Fibroblast of lung (primary cell): Measurements from ENCODE around the gene RHOXF1. TPM values are rescaled to one million over a fixed set of nuclear protein-coding genes. Genes with fewer than 3 reads are reported as not detected.
"Not testable (repeated sequence)": the region's sequence is repeated elsewhere in the genome, so short reads cannot be mapped to it uniquely, and the experiment has no call there.

Experiments used
- DNase-seq, 2 donors: peaks; one replicate each; pipeline versions ENCODE4 v3.0.0 to v3.0.0-alpha.2; 2010; ENCODE audit warnings: low read depth in 2 of 2
- H2AFZ ChIP-seq: 2 replicates; pipeline ENCODE4 v1.5.1; 2012; ENCODE audit warnings: low read length, control low read depth, inconsistent platforms
- H3K27ac ChIP-seq: 2 replicates; pipeline ENCODE4 v1.5.1; 2011; ENCODE audit warnings: low read length, control low read depth; ENCODE audit not compliant: insufficient read depth
- H3K27me3 ChIP-seq: 2 replicates; pipeline ENCODE4 v1.5.1; 2011; ENCODE audit warnings: mild to moderate bottlenecking, low read length; ENCODE audit not compliant: control insufficient read depth, insufficient read depth
- H3K36me3 ChIP-seq: 2 replicates; pipeline ENCODE4 v1.5.1; 2011; ENCODE audit warnings: low read length; ENCODE audit not compliant: control insufficient read depth, insufficient read depth
- H3K4me1 ChIP-seq: 2 replicates; pipeline ENCODE4 v1.5.1; 2011; ENCODE audit warnings: low read length; ENCODE audit not compliant: control insufficient read depth, insufficient read depth; ENCODE audit errors: extremely low read depth
- H3K4me2 ChIP-seq: 2 replicates; pipeline ENCODE4 v1.5.1; 2011; ENCODE audit warnings: low read length, control low read depth; ENCODE audit not compliant: insufficient read depth; ENCODE audit errors: extremely low read depth
- H3K4me3 ChIP-seq, 4 experiments: fragments of 200-600 bp in 1 of 4; sonication (generic) in 1 of 4; replicated peaks in 1 of 4; 2 replicates each; pipeline ENCODE4 v1.5.1; 2011 to 2016; ENCODE audit warnings: low read length in 4 of 4, low read depth in 3 of 4, mild to moderate bottlenecking in 3 of 4, control low read depth in 2 of 4, inconsistent platforms in 1 of 4, mixed read lengths in 1 of 4; ENCODE audit not compliant: insufficient read depth in 1 of 4; ENCODE audit errors: control extremely low read depth in 1 of 4
- H3K79me2 ChIP-seq: 2 replicates; pipeline ENCODE4 v1.5.1; 2012; ENCODE audit warnings: mild to moderate bottlenecking, low read length, inconsistent platforms; ENCODE audit not compliant: control insufficient read depth, insufficient read depth
- H3K9ac ChIP-seq: 2 replicates; pipeline ENCODE4 v1.5.1; 2011; ENCODE audit warnings: mild to moderate bottlenecking, low read length, control low read depth; ENCODE audit not compliant: insufficient read depth
- H3K9me3 ChIP-seq: 2 replicates; pipeline ENCODE4 v1.5.1; 2012; ENCODE audit warnings: low read depth, low read length; ENCODE audit not compliant: control insufficient read depth, insufficient read depth
- H4K20me1 ChIP-seq: 2 replicates; pipeline ENCODE4 v1.5.1; 2011; ENCODE audit warnings: low read length; ENCODE audit not compliant: control insufficient read depth, insufficient read depth; ENCODE audit errors: extremely low read depth
- CTCF ChIP-seq, 2 donors: IDR thresholded peaks in 1 of 2; conservative IDR thresholded peaks in 1 of 2; 1 replicate in 1 of 2; 2 replicates in 1 of 2; pipeline ENCODE4 v1.5.1; 2011 to 2012; ENCODE audit warnings: low read length in 2 of 2, control low read depth in 1 of 2, inconsistent platforms in 1 of 2, low read depth in 1 of 2, mild to moderate bottlenecking in 1 of 2
- EZH2 ChIP-seq: IDR thresholded peaks from 2 replicates; pipeline ENCODE4 v1.5.1; 2012; ENCODE audit warnings: low read length, control low read depth, mild to moderate bottlenecking; ENCODE audit errors: missing control alignments
- polyA minus RNA-seq: library from RNA; depleted of rRNA, polyadenylated mRNA; stranded (reverse); fragments of >200 nt; gene quantifications from 2 replicates; pipeline ENCODE4 v1.2.3, GENCODE V29; 2011; ENCODE audit warnings: low replicate concordance
- polyA plus RNA-seq, 2 donors: library from polyadenylated mRNA; depleted of rRNA in 1 of 2; stranded (reverse) in 1 of 2; unstranded in 1 of 2; fragments of >200 nt; gene quantifications; 2 replicates each; pipeline ENCODE4 v1.2.1, GENCODE V29; 2011 to 2012; ENCODE audit warnings: missing spikeins in 1 of 2
- total RNA-seq: library from RNA; depleted of rRNA; stranded (reverse); fragments of >200 nt; gene quantifications from 2 replicates; pipeline ENCODE4 v1.2.1, GENCODE V29; 2014

RHOXF1 gene
- not detected in 2 replicates for total RNA-seq
- not detected in 2 replicates for polyA plus RNA-seq
- polyA plus RNA-seq (2012) = not detected in 2 replicates
- polyA minus RNA-seq = not detected in 2 replicates

GRCh38 chrX:120115438-120115963, at the start of gene RHOXF1:
Gene RHOXF1 (minus strand): TSS chrX:120115913. CDS start chrX:120115862, 51 bp downstream.
- Histone ChIP-seq H3K4me1 (no peaks in the 10 kb centered on the region), H3K9ac (no peak within 1 kb of the TSS), H3K27me3 (no peaks in the 10 kb centered on the region), H4K20me1 (no peaks in the 10 kb centered on the region), H3K4me2 (no peak within 1 kb of the TSS), H3K79me2 (no peaks in the 10 kb centered on the region), H3K36me3 (no peaks in the 10 kb centered on the region), H3K9me3 (no peaks in the 10 kb centered on the region), H3K27ac (no peak within 1 kb of the TSS), H2AFZ (no peak within 1 kb of the TSS), H3K4me3 (no peak within 1 kb of the TSS)
- TF ChIP-seq CTCF (conservative IDR thresholded peaks at IDR 0.05 in 1 of 2, IDR thresholded peaks at IDR 0.05 in 1 of 2; ENCODE audit: low read depth in 1 of 2, low read length in 2 of 2) = no peak
- no peak for TF ChIP-seq EZH2
- DNase-seq = no peak

GRCh38 chrX:120159086-120159485, 43.4 kb upstream of the RHOXF1 start:
- H3K27me3 ChIP-seq, H3K4me2 ChIP-seq, H3K9me3 ChIP-seq, H3K79me2 ChIP-seq, H3K36me3 ChIP-seq, H2AFZ ChIP-seq, H3K4me1 ChIP-seq, H3K27ac ChIP-seq, H3K4me3 ChIP-seq, H4K20me1 ChIP-seq, DNase-seq, H3K9ac ChIP-seq: not testable (repeated sequence)

- not testable (repeated sequence) for H3K27ac ChIP-seq, H2AFZ ChIP-seq, H3K36me3 ChIP-seq, H3K9ac ChIP-seq, H3K79me2 ChIP-seq, H4K20me1 ChIP-seq, H3K9me3 ChIP-seq, DNase-seq, H3K4me1 ChIP-seq, H3K4me3 ChIP-seq, H3K27me3 ChIP-seq, H3K4me2 ChIP-seq
Measured at GRCh38 chrX:120158313-120158712, 42.6 kb upstream of the RHOXF1 start, which contains the start of gene RHOXF2. Gene RHOXF2 (plus strand): TSS chrX:120158613. CDS start chrX:120158751, 138 bp downstream.

GRCh38 chrX:120150109-120150744, 34.5 kb upstream of the RHOXF1 start:
- H2AFZ ChIP-seq, H3K4me3 ChIP-seq, H3K36me3 ChIP-seq, H4K20me1 ChIP-seq, H3K9ac ChIP-seq, H3K9me3 ChIP-seq, H3K4me2 ChIP-seq, H3K79me2 ChIP-seq, H3K27ac ChIP-seq, DNase-seq, H3K4me1 ChIP-seq, H3K27me3 ChIP-seq: not testable (repeated sequence)
